Measurements from ENCODE around the gene LAMC1. TPM values are rescaled to one million over a fixed set of nuclear protein-coding genes. Genes with fewer than 3 reads are reported as not detected.

Gene LAMC1
- polyA plus RNA-seq, 1 experiment = 360 TPM

DNA sequence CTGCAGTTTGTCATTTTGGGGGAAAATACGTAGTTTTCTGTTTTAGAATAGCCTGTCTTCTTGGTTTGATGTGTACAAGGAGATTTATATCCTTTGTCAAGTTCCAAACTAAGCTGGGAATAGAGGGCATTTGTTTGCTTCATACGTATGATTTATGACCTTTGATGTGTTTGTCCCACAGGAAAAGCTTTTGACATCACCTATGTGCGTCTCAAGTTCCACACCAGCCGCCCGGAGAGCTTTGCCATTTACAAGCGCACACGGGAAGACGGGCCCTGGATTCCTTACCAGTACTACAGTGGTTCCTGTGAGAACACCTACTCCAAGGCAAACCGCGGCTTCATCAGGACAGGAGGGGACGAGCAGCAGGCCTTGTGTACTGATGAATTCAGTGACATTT lies 79.9 kb downstream of the LAMC1 start:
- ChIA-PET POLR2A (no interaction called here), CTCF (interaction anchor here (1.2 to 1.5 kb wide), 3 partner anchors 9 to 59 kb away, joined by 3 to 4 read pairs (median 3); no protein-coding TSS in a partner anchor)
- no peaks in the 10 kb centered on the region for H3K27me3 ChIP-seq (ENCODE audit: control insufficient read depth, insufficient read depth, low read length)
- peaks cover 5% of the 10 kb centered on the region for H3K36me3 ChIP-seq (ENCODE audit: control insufficient read depth, insufficient read depth, low read length)
- TF ChIP-seq, protein P1, sequence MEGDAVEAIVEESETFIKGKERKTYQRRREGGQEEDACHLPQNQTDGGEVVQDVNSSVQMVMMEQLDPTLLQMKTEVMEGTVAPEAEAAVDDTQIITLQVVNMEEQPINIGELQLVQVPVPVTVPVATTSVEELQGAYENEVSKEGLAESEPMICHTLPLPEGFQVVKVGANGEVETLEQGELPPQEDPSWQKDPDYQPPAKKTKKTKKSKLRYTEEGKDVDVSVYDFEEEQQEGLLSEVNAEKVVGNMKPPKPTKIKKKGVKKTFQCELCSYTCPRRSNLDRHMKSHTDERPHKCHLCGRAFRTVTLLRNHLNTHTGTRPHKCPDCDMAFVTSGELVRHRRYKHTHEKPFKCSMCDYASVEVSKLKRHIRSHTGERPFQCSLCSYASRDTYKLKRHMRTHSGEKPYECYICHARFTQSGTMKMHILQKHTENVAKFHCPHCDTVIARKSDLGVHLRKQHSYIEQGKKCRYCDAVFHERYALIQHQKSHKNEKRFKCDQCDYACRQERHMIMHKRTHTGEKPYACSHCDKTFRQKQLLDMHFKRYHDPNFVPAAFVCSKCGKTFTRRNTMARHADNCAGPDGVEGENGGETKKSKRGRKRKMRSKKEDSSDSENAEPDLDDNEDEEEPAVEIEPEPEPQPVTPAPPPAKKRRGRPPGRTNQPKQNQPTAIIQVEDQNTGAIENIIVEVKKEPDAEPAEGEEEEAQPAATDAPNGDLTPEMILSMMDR (IDR thresholded peaks at IDR 0.05; ENCODE audit: insufficient read depth, low read depth, low read length) = no peak
- no peak for DNase-seq (ENCODE audit: low read depth)
- H3K4me3 ChIP-seq (ENCODE audit: low read depth, low read length) = no peak overlapping the region

DNA sequence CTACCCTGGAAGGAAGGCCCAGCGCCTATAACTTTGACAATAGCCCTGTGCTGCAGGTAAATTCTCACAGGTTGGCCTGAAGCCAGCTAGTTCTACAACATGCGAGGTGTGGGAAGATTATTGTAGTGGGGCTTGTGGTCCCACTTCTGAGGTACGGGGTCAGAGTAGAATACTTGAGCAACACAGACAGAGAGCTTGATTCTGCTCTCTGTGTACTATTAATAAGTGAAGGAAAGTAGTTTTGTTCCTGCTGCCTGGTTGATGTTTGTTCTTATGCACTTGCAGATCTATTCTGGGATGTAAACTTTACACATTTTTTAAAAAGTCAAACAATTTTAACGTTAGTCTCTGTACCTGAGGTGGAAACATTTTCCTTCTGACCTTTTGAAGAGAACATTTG lies 80.4 kb downstream of the LAMC1 start:
- no peak overlapping the region for H3K4me3 ChIP-seq (ENCODE audit: low read depth, low read length)
- ChIA-PET CTCF (interaction anchor here (1.2 kb wide), 2 partner anchors 10 to 12 kb away, joined by 3 read pairs; no protein-coding TSS in a partner anchor), POLR2A (no interaction called here)
- H3K27me3 ChIP-seq (ENCODE audit: control insufficient read depth, insufficient read depth, low read length) = no peaks in the 10 kb centered on the region
- TF ChIP-seq, protein P1 (IDR thresholded peaks at IDR 0.05; ENCODE audit: insufficient read depth, low read depth, low read length) = no peak
- H3K36me3 ChIP-seq (ENCODE audit: control insufficient read depth, insufficient read depth, low read length) = peaks cover 5% of the 10 kb centered on the region
- no peak for DNase-seq (ENCODE audit: low read depth)

DNA sequence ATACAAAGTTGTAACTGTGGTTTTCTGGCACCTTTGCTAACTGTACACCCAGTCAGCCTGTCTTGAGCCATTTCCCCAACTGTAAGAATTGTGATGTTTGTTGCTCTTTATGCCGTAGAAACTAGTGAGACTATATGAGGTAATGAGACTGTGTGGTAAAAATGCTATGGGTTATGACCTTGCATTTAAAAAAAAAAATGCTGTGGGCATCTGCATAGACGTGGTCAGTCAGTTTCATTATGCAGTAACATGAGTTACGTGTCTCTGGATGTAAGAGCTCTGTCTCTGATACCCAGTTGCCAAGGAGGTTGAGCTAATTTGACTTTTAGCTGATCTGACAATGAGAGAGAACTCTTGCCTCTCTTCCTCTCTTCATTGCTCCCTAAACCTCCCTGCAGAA lies 82.2 kb downstream of the LAMC1 start:
- POLR2A ChIA-PET = no interaction called here
- DNase-seq (ENCODE audit: low read depth) = no peak
- no peaks in the 10 kb centered on the region for H3K27me3 ChIP-seq (ENCODE audit: control insufficient read depth, insufficient read depth, low read length)
- CTCF ChIA-PET = interaction anchor here (0.6 to 1.3 kb wide), 3 partner anchors 143 to 366 kb away, joined by 3 to 8 read pairs (median 4); no protein-coding TSS in a partner anchor
- TF ChIP-seq, protein P1 (IDR thresholded peaks at IDR 0.05; ENCODE audit: insufficient read depth, low read depth, low read length) = no peak
- no peak overlapping the region for H3K4me3 ChIP-seq (ENCODE audit: low read depth, low read length)
- H3K36me3 ChIP-seq (ENCODE audit: control insufficient read depth, insufficient read depth, low read length) = peaks cover 6% of the 10 kb centered on the region

DNA sequence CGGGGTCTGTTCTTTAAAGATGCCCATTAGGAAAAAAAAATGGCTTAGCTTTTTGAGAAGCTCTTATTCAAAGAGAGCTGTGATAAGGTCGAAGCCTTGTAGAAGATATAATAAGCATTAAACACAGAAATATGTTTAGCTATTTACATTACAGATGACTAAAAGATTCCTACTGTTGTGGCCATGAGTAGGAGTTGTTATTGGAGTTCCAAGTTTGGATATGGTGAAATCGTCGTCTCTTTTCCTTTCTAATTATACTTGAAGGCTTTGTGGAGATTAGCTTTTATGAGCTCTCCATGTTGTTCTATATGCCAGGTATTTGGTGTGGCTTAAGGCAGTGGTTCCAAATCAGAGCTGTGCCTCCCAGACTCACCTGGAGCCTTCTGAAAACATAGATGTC lies 82.9 kb downstream of the LAMC1 start:
- H3K36me3 ChIP-seq (ENCODE audit: control insufficient read depth, insufficient read depth, low read length) = peaks cover 9% of the 10 kb centered on the region
- TF ChIP-seq, protein P1 (IDR thresholded peaks at IDR 0.05; ENCODE audit: insufficient read depth, low read depth, low read length) = no peak
- ChIA-PET POLR2A (no interaction called here), CTCF (interaction anchor here (0.6 to 1.3 kb wide), 4 partner anchors 143 to 365 kb away, joined by 3 to 8 read pairs (median 4); no protein-coding TSS in a partner anchor)
- H3K27me3 ChIP-seq (ENCODE audit: control insufficient read depth, insufficient read depth, low read length) = no peaks in the 10 kb centered on the region
- no peak for DNase-seq (ENCODE audit: low read depth)
- H3K4me3 ChIP-seq (ENCODE audit: low read depth, low read length) = no peak overlapping the region

DNA sequence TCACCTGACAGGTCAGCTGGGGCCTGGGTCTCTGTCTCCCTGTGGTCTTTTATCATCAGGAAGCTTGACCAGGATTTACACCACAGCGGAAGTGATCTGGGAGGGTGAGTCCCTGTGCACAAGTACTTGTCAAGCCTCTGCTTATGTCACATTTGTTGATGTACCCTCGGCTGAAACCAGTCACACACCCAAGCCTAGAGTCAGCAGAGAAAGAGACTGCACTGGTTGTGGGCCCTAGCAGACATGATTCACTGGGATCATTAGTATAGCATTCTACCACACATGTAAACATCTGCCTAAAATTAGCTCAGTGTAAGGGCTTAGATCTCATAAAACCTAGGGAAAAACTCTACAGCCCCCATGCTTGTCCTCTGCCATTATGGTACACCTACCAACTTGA lies 83.5 kb downstream of the LAMC1 start:
- CTCF ChIA-PET = interaction anchor here (0.8 to 1.3 kb wide), 2 partner anchors 144 to 148 kb away, joined by 3 to 4 read pairs; no protein-coding TSS in a partner anchor
- H3K4me3 ChIP-seq (ENCODE audit: low read depth, low read length) = no peak overlapping the region
- H3K36me3 ChIP-seq (ENCODE audit: control insufficient read depth, insufficient read depth, low read length) = peaks cover 9% of the 10 kb centered on the region
- H3K27me3 ChIP-seq (ENCODE audit: control insufficient read depth, insufficient read depth, low read length) = no peaks in the 10 kb centered on the region
- DNase-seq (ENCODE audit: low read depth) = no peak
- TF ChIP-seq, protein P1 (IDR thresholded peaks at IDR 0.05; ENCODE audit: insufficient read depth, low read depth, low read length) = no peak
- POLR2A ChIA-PET = no interaction called here

Data from BJ (cell line).